C4-2B (cell line): ENCODE results near the gene RALB.

ENCODE experiments used
- CTCF ChIP-seq: fragments of 450-650 bp; conservative IDR thresholded peaks from 2 replicates; pipeline ENCODE4 v1.5.1; 2017; ENCODE audit warnings: mild to moderate bottlenecking
- ZFX ChIP-seq: fragments of 450-650 bp; IDR thresholded peaks from 2 replicates; pipeline ENCODE4 v1.6.1; 2017

DNA sequence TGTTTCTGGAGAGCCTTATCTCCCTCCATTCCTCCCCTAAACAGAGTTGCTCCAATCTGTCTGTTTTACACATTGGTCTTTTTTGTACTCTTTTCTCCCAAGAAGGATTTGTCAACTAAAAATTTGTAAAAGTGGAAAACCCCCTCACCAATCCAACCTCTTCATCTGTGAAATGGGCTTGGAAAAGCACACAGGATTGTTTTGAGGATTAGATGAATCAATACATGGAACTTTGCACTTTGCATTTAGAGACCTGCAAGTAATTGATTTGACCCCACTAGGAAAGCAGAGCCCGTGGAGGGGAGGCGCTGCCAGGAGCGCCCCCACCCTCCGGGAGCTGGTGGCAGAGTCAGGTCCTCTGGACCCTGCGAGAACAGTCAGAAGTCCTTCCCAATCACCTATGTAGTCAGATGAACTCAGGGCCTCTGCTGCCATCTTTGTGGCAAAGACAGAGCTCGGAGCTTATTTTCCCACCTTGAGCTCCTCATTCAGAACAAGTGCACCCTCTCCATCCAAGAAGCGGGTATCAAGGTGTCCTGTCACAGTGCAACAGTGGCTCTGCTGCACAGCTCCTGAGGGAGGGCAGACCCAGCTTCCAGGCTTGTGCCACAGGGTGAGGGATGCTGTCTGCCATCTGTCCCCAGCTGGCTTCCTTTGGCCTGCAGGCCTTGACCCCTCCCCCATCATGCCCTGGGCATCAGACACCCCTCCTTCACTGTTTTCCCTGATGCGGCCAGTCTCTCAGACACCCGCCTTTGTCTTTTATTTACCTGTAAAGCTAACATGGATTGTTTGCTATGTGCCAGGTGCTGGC, 27.7 kb upstream of the RALB start:
- TF ChIP-seq CTCF (no peak), ZFX (no peak)
